ENCODE results near the gene OLFM3. TPM values are rescaled to one million over a fixed set of nuclear protein-coding genes. Genes with fewer than 3 reads are reported as not detected.

Gene OLFM3
- polyA plus RNA-seq, 1 of the 3 experiments (the other 2 are of a cell fraction), result not detected

GRCh38 chr1:101756411-101756810 is 240.3 kb downstream of the OLFM3 start:
- Histone ChIP-seq H3K9me3 (no peaks in the 10 kb centered on the region), H2AFZ (ENCODE audit: low read depth) (no peak overlapping the region), H3K9ac (no peak overlapping the region), H3K4me2 (no peak overlapping the region), H3K36me3 (replicated peaks in 1 of 2; ENCODE audit: control insufficient read depth in 1 of 2, insufficient read depth in 2 of 2, low read length in 1 of 2) (no peaks in the 10 kb centered on the region), H3K27me3 (ENCODE audit: insufficient read depth) (no peaks in the 10 kb centered on the region), H3K4me3 (ENCODE audit: low read depth in 2 of 2, low read length in 1 of 2) (no peak overlapping the region), H3K79me2 (ENCODE audit: insufficient read depth) (no peaks in the 10 kb centered on the region), H4K20me1 (ENCODE audit: insufficient read depth) (no peaks in the 10 kb centered on the region), H3K27ac (ENCODE audit: low read depth in 2 of 2, low read length in 1 of 2) (no peak overlapping the region), H3K4me1 (ENCODE audit: control insufficient read depth in 1 of 2, insufficient read depth in 2 of 2, low read depth in 1 of 2, low read length in 1 of 2) (no peaks in the 10 kb centered on the region), H3K9me2 (no peaks in the 10 kb centered on the region), H3F3A (replicated peaks; ENCODE audit: insufficient read depth) (no peaks in the 10 kb centered on the region)
- 61% methylated on average over 2 of the region's 2 CpGs for WGBS (ENCODE audit: low lambda C conversion rate)
- CTCF ChIA-PET, result no interaction called here
- TF ChIP-seq CHD2 (IDR thresholded peaks at IDR 0.05; ENCODE audit: low read length, partially characterized antibody) (no peak), NFIC (IDR thresholded peaks at IDR 0.05; ENCODE audit: borderline replicate concordance) (no peak), GABPA (IDR thresholded peaks at IDR 0.05; ENCODE audit: low read depth) (no peak), SMC3 (IDR thresholded peaks at IDR 0.05; ENCODE audit: low read depth, low read length) (no peak), RFX5 (IDR thresholded peaks at IDR 0.05; ENCODE audit: low read length) (no peak)
- DNase-seq, result no peak
- POLR2A ChIA-PET, result no interaction called here

Small RNAs within 50 kb of the gene (small RNA-seq; reads per million reads assigned to genes)
- 0 reads per million in 7 experiments for gene RNU6-352P
